Stimulated activated CD4-positive, alpha-beta T cell treated with anti-CD3 and anti-CD28 coated beads, Interleukin-15, amount 100 ng/mL, for 1 hour (primary cell): ENCODE data around the gene ALS2.
"Not testable (repeated sequence)": the region's sequence is repeated elsewhere in the genome, so short reads cannot be mapped to it uniquely, and the experiment has no call there.

Experiments used
- DNase-seq, 2 donors: peaks; one replicate each; pipeline ENCODE4 v3.0.0-alpha.2; 2020; ENCODE audit warnings: low read depth in 1 of 2, low spot score in 1 of 2

Gene ALS2

DNA sequence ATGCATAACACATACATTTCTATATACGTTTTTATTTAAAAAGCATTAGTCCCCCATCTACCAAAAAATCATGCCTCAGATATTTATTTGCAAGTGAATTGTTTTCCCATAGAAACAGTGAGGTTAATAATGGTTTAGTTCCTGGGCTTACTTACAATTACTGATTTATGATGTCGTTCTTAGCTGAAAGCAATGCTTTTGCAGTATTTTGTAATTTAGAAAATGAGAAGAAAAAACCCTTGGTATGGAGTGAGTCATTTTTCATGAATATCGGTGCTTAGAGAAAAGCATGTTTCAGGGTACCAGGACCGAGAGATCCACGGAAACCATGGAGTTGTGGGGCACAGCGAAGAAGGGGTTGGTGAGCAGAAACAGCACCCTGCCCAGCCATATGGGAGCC, 13.6 kb upstream of the ALS2 start:
- DNase-seq = no peak

DNA sequence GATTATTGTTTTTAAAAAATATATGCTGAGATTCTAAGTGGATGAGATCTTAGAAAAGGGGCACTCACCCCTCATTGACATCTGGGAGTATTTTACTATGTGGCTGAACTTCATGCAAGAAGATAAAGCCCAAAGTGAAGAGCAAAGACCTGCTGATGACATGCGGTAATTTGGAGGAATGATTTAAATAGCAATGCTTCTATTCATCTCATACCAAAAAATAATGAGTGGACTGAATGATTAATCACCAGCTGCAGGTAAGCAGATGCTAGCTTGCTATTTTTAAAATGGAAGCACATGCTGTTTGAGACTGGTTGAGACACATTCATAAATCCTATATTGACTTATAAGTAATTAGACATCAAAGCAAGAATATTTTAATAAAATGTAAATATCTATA, 12.9 kb upstream of the ALS2 start:
- no peak for DNase-seq

DNA sequence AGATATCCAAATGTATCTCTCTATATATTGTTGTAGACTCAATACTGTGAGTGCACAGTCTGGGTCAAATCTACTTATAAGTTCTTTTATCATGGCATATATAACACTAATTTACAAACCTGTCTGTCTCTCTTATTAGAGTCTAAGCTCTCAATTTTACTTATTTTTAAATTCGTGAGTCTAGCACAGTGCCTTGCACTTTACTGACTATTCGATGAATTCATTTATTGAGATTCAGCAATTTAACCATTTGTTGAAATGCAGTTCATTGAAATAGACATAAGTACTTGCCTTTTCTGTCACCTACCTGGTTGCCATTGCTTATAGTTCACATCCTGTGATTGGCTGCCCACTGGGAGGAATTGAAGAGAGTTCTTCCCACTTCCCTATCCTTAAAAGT, 10.3 kb upstream of the ALS2 start:
- no peak for DNase-seq

DNA sequence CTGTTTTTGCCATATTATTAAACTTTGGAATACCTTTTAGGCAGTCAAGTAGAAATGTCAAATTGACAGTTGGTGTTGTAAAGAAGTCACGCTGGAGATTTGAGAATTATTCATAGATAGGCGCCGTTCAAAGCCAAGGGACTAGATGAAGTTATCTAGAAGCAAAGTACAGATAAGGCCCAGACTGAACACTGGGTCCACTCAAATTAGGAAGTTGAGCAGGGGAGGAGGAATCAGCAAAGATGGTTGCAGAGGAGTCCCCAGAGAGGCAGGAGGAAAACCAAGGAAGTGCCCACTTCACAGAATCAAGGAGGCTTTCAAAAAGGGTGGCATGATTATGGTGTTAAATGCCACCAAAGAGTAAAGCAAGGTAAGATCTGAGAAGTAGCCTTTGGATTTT, 9.6 kb upstream of the ALS2 start:
- DNase-seq = no peak

DNA sequence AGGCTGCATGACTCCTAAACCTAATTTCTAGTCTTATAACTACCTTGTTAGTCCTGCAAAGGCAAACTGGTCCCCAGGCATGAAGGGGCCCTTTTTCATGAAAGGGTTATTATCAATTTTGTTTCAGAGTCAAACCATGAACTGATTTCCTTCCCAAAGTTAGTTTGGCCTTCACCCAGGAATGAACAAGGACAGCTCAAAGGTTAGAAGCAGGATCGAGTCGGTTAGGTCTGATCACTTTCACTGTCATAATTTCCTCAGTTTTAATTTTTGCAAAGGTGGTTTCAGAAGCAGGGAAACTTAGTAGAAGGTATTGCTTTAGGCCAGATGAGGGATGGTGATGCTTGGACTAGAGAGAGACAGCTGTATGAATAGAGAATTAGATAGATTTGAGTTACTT, 8.7 kb upstream of the ALS2 start:
- no peak for DNase-seq

DNA sequence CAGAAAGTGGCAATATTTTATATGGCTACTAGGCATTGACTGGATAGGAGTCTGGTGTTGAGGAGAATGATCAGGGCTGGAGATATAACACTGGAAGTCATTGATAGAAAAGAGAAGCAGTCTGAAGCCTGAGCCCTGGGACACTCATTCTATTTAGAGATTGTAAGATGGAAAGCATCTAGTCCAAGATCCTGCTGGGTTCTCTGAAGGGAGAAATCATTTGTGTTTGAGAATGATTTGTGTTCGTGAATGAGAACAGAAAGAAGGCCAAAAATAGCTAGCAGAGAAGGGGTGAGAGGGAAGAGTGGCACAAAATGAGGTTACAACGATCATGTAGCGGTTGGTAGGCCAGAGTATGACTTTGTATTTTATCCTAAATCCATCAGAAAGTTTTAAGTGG, 7.6 kb upstream of the ALS2 start:
- DNase-seq = no peak

DNA sequence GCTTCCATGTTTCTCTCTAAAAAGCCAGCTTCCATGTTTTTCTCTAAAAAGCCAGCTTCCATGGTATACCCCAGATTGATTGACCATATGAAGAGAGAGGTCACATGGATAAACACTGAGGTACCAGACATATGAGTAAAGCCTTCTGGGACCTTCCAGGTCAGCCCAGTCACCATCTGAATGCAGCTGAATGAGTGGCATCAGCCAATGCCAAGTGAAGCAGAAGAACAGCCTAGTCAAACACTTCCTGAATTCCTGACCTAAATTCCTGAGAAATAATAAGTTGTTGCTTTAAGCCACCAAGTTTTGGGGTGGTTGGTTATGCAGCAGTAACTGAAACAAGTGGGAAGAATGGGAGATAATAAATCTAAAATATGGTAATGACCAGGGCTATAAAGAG, 5.7 kb upstream of the ALS2 start:
- DNase-seq = no peak

DNA sequence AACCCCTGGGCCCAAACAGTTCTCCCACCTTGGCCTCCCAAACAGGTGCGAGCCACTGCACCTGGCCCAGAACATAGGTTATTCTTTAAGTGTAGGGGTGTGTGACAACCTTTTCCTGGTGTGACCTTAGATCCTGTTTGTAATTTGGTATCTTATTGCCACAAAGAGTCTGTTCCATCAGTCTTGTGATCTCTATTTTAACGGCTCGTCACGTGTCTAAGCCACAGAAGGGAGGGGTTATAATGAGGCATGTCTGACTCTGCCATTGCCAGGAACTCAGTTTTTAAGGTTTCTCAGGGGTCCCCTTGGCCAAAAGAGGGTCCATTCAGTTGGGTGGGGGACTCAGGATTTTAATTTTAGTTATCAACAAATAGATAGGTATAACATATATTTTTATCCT, 4.4 kb upstream of the ALS2 start:
- no peak for DNase-seq

DNA sequence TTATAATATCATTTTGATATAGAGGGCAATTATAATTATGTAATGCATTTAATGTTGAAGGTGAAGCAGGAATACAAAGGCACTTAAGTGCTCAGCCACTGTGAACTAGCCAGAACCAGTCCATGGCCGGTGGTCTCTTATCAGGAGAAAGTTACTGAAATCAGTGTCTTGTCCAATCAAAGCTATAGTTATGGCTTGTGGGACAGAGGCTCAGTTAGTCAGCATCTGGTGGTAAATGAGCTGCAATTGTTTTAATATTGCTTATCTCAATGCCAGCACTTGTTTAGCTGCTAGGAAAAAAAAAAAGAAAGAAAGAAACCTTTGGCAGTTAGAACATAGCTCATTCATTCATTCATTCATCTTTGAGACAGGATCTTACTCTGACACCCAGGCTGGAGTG, 3.8 kb upstream of the ALS2 start:
- no peak for DNase-seq

DNA sequence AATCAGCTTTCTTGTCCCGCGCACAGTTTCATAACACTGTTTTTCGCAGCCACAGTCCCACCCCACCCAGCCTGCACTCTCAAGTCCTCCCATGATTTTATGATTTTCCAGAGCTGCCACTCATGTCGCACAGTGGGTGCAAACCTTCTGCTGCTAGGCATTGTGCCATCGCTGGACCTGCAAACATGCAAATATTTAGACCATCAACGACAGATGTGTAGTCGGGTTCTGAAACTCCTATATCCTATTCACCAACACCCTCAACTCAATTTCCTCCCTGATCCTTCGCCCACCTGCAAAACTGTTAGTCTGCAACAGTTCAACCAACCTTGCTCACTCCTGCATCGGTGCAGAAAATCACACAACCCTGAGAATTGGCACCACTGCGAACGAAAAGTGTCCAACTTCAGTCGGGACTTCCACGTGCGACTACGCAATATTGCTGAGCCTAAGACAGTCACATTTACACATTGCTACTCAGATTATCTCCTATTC, 871 bp upstream of the ALS2 start:
- no peak for DNase-seq

DNA sequence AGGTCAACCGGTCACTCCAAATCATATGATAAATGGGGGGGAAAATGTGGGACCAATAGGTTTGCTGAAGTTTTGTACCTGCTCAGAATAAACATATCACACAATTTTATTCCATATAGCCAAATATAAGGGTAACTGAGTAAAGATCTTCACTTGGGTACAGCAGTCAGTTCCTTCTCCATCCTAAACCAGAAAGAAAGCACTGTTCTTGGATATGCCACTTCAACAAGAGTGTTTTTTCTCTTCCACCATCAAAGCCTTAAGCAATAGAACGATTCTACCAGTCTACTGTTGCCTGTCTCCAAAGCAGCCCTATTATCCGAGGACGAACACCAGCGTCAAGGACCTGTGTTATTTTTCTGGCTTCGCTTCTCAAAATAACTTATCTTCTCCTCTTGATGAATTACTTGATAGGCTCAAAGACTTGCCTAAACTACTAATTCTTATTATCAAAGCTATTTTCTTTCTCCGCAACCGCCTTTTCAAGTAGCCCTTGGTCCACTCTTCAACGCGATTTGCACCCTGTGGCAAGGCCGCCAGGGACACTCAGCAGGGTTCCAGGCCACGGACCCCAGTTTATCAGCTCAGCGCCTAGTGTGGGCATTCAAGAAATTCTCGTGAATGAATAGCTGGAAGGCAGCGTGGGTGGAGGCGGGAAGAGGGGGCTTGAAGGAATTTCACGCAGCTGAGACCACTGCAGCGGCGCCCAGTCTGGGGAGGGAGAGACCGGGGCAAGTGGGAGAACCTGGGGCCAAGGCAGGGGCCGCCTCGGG, 646 bp downstream of the ALS2 start:
- DNase-seq = no peak

DNA sequence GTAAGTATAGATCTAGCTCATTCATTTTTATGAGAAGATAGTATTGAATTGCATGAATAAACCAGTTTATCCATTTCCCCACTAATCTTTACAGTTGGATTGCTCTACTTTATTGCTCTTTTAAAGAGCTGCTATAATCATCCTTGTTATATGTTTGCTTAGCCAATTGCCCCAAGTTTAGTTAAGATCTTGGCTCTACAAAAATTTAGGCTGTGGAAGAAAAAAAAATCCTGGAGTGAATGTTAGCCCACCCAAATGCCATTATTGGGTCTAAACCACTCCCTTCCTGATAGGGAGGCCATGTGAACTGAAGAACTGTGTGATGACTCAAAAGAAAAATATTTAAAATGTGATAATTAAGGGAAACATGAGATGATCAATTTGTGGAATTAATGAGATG, 2.9 kb downstream of the ALS2 start:
- DNase-seq = no peak

DNA sequence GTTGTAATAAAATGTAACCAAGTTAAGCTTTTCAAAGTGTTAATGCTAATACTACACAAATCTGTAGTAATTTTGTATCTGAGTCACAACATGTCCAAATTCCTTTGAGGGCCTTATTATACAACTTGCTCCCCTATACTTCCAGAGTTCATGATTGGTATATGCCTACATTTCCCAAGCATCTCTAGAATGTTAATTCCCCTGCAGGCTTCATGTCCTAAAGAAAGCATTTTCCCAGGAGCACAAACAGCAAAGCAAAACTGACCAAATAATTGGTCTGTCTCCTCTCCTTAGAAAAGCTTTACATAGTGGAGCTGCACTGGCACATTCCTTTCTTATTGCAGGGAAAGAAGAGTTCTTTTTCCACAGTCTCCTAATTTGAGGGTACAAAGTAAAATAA, 3.7 kb downstream of the ALS2 start:
- DNase-seq = no peak

DNA sequence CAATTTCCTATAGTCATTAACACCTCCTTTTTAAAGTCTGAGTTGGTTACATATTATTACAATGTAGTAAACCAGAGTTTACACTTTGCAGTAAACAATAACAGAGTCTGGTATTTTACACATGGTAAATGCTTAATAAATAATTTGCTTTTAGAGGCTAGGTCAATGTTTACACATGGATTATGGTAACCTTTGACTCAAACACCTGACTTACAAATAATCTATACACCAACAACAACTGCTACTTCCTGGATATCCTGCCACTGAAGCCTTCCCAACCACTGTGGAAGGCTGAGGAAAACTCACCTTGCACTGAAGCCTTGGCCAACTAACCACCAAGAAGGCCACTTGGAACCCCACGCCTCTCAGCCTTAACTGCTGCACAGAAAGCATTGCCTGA, 5.4 kb downstream of the ALS2 start:
- DNase-seq = no peak

DNA sequence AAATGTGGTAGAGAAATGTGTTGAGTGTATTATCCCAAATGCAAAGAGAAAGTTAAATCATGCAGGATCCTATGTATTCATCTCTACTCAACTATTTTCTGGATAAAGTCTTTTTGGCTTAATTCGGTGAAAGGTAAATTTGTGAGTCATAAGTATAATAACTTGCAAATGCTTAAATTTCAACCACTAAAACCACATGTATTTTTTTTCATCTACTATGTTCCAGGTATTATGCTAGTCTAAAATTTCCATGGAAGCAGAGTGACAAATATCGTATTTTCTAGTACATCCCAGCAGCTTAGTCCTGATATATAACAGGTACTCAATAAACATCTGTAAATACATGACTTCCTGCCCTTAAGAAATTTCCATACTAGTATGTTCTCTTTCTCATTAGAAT, 6.2 kb downstream of the ALS2 start:
- DNase-seq = no peak

DNA sequence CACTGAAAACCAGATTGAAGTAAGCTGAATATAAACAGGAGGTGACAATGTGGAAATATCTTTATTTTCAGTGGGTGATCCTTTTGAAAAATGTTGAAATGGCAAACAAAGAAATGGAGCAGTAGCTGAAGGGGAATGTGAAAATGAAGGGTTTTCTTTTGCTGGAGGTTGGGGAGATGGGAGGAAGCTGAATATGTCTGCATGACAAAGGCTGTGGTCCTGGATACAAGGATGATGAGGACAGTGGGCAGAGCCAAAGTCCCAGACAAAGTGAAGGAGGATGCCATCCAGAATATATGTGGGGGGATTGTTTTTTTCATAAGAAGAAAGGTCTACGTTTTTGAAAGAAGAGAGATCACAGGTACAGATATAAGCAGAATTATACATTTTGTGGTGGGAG, 6.7 kb downstream of the ALS2 start:
- no peak for DNase-seq

DNA sequence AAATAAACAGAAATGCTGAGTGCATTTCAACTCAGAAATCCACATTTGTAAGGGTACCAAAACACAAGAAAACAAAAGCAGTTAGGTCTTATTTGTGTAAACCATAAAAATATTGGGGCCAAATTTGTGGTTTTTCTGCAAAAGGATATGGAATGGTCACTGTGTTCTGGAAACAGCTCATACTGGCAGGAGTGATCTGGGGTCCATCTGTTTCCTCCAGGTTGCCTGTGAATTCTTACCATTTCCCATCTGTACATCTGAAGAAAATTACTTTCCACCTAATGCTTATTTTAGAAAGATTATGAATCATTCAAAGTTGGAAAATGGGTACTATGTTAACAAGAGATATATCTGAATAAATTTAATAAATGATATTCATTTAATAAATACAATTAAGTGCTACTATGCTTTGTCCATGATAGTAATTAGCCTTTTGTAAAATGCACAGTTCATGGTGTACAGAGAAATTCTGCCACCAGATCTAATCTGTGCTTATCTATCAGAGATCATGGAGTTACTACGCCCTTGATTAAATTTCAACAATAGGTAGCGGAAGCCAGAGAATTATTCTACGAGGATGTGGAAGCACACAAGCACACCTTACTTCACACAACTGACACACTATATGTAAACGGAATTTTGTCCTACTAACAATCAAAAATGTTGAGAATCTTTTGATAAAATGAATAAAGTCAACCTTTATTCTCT, 10.9 kb downstream of the ALS2 start:
- no peak for DNase-seq

DNA sequence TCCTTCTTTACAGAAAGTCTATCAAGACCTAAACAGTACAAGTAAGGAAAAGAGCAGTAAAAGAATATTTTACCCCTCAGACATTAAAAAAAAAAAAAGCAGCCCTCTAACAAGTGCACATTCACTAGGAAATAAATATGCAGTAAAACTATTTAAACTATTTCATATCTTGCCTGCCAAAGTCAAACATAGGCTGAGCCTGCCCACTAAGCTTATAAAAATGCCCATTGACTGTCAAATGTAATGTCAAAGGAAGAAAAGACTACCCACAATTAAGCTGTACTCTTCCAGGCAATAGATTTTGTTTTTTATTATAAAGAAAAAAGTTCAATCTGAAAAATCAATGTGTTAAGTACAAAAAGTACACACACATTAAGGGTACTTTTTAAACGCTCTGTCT, 11.8 kb downstream of the ALS2 start:
- DNase-seq = no peak

DNA sequence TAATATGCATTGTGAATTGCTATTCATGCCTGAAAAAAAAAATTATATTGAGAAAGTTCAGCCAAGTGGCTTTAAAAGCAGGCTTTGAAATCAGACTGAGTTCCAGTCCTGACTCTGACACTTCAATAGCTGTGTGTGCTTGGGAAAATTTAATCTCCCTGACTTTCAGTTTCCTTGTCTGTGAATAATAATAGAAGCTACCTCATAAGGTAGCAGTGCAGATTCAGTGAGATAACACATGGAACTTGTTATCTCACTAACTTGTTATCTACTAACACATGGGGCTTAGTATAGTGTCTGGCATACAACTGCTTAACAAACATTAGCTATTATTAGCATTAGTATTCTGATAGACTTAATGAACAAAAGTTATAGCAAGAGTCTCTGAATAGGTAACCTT, 14.9 kb downstream of the ALS2 start:
- no peak for DNase-seq

DNA sequence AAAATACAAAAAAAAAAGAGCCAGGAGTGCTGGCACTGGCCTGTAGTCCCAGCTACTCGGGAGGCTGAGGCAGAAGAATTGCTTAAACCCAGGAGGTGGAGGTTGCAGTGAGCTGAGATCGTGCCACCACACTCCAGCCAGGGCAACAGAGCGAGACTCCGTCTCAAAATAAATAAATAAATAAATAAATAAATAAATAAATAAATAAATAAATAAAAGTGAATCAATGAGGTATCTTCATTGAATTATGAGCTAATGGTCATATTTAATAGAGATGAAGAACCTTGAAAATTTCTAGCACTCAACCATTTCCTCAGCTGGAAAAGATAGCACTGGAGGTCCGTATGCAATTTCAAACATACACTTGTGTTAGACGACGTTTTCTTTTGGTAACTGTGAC, 16.3 kb downstream of the ALS2 start:
- DNase-seq = not testable (repeated sequence)

DNA sequence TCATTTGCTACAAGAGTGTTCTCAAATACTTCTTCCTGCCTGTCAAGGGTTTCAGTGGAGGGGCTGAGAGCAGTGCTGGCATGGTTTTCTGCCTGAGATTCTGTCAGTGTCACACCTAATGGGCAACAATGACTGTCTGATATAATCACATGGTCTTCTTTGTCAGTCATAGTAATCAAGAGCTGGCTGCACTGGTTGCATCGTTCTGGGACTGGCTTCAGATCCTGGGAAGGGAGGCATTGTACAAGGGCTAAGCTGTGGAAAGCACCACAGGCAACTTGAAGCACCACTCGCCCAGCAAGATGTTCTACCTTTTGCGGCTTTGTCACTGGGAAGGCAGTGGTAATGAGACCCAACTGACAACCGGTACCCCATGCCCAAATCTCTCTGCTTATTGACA, 19.6 kb downstream of the ALS2 start:
- no peak for DNase-seq

DNA sequence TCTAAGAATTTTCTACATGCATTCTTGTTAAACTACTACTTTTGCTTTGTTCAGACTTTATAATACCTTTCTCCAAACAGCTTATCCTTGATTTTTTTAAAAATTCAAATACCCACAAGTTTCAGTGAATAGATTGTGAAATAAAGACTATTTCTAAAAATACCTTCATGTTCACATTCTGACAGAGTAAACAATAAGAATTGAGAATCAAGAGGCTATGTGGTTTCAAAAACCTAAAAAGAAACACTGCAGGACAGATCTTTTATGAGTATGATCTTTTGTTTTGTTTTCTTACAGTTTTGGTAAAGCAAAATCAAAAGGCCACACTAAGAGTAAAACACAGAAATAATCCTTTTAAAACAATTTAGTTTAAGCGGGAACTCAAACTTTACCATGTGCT, 21.2 kb downstream of the ALS2 start:
- DNase-seq = no peak

DNA sequence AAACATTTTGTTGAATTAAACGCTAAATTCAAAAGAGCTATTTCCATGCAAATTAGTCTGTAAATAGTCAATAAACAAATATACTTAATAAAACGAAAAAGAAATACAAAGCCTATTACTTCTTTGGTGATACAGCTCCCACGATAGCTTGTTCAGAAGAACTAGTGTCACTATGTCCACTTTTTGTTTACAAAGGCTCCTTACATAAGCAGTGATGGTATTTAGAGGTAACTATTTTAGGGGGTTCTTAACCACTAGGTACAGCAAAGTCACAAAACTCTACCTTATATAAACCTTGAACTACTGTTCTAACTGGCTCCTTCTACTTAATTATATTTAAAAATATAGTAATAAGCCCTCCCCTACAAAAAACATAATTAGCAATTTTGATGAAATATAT, 21.9 kb downstream of the ALS2 start:
- no peak for DNase-seq
